SH-SY5Y (cell line): ENCODE results near the gene TCP11L1.

Experiments
- GATA2 ChIP-seq: IDR thresholded peaks from 2 replicates; pipeline ENCODE4 v1.6.1; 2011; ENCODE audit warnings: mild to moderate bottlenecking, low read depth, low read length
- GATA3 ChIP-seq: IDR thresholded peaks from 2 replicates; pipeline ENCODE4 v1.6.1; 2011; ENCODE audit warnings: low read depth, mild to moderate bottlenecking, low read length, moderate library complexity

- TF ChIP-seq GATA2: no peak
- TF ChIP-seq GATA3: no peak
Measured at GRCh38 chr11:33072465-33072864, 33.1 kb downstream of the TCP11L1 start.
